ENCODE data around the gene KCNH2.

- TF ChIP-seq CTCF (conservative IDR thresholded peaks at IDR 0.05 in 1 of 2, IDR thresholded peaks at IDR 0.05 in 1 of 2; ENCODE audit: extremely low read depth in 1 of 2, insufficient read depth in 1 of 2, low read depth in 1 of 2, low read length in 2 of 2) = no peak
- no peak for TF ChIP-seq EZH2 (IDR thresholded peaks at IDR 0.05; ENCODE audit: borderline replicate concordance, low read length)
These were observed 19.0 kb upstream of the KCNH2 start for GRCh38 chr7:150997075-150997511.
